GM18498 (cell line): ENCODE results near the gene HOXA11.
A peak's percentile ranks its signal among the peaks of the same experiment; 100 is the strongest.

Experiments
- ATAC-seq: cut with Tn5 transposase; IDR thresholded peaks from one replicate; pipeline ENCODE4 v1.9.1; 2021; ENCODE audit warnings: mild to moderate bottlenecking, moderate library complexity; ENCODE audit not compliant: unreplicated experiment

Gene HOXA11

GRCh38 chr7:27171325-27171636, 13.8 kb downstream of the HOXA11 start:
- no peak for ATAC-seq

GRCh38 chr7:27170426-27171324, 14.4 kb downstream of the HOXA11 start:
- no peak for ATAC-seq

GRCh38 chr7:27169658-27170425, 15.2 kb downstream of the HOXA11 start:
- no peak for ATAC-seq

- no peak for ATAC-seq
These were observed 16.6 kb downstream of the HOXA11 start for GRCh38 chr7:27168265-27168947.

- no peak for ATAC-seq
These were observed 17.1 kb downstream of the HOXA11 start for GRCh38 chr7:27167916-27168264.

- no peak for ATAC-seq
These were observed 18.2 kb downstream of the HOXA11 start for GRCh38 chr7:27166531-27167505.

GRCh38 chr7:27165996-27166530, 19.0 kb downstream of the HOXA11 start:
- ATAC-seq, result no peak

GRCh38 chr7:27165089-27165995, 19.7 kb downstream of the HOXA11 start, which contains the start of gene HOXA9:
TSS of gene HOXA9 (minus strand) at chr7:27165537. CDS start at chr7:27165457, 80 bp downstream.
- ATAC-seq, result no peak

- no peak for ATAC-seq
These were observed 20.5 kb downstream of the HOXA11 start for GRCh38 chr7:27164367-27165088.

GRCh38 chr7:27164045-27164366, 21.0 kb downstream of the HOXA11 start:
- ATAC-seq, result no peak

- ATAC-seq, result no peak
These were observed 21.6 kb downstream of the HOXA11 start for GRCh38 chr7:27163288-27164044.

- ATAC-seq, result no peak
These were observed 22.3 kb downstream of the HOXA11 start for GRCh38 chr7:27162561-27163287.

GRCh38 chr7:27161721-27162560, 23.1 kb downstream of the HOXA11 start:
- no peak for ATAC-seq

- no peak for ATAC-seq
These were observed 23.8 kb downstream of the HOXA11 start for GRCh38 chr7:27161214-27161720.

- ATAC-seq, result peak; percentile 62
These were observed 24.4 kb downstream of the HOXA11 start for GRCh38 chr7:27160546-27161213.

- ATAC-seq, result no peak
These were observed 24.9 kb downstream of the HOXA11 start for GRCh38 chr7:27160145-27160545.
